ENCODE results near the gene DBN1.

GRCh38 chr5:177439518-177440053 is 33.8 kb downstream of the DBN1 start:
- TF ChIP-seq, protein P1, sequence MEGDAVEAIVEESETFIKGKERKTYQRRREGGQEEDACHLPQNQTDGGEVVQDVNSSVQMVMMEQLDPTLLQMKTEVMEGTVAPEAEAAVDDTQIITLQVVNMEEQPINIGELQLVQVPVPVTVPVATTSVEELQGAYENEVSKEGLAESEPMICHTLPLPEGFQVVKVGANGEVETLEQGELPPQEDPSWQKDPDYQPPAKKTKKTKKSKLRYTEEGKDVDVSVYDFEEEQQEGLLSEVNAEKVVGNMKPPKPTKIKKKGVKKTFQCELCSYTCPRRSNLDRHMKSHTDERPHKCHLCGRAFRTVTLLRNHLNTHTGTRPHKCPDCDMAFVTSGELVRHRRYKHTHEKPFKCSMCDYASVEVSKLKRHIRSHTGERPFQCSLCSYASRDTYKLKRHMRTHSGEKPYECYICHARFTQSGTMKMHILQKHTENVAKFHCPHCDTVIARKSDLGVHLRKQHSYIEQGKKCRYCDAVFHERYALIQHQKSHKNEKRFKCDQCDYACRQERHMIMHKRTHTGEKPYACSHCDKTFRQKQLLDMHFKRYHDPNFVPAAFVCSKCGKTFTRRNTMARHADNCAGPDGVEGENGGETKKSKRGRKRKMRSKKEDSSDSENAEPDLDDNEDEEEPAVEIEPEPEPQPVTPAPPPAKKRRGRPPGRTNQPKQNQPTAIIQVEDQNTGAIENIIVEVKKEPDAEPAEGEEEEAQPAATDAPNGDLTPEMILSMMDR (IDR thresholded peaks at IDR 0.05): no peak
- TF ChIP-seq EZH2 (IDR thresholded peaks at IDR 0.05; ENCODE audit: borderline replicate concordance, insufficient read depth, low read depth, low read length, poor library complexity, severe bottlenecking): no peak

Data from B cell (primary cell).